Stimulated activated CD8-positive, alpha-beta memory T cell treated with anti-CD3 and anti-CD28 coated beads, Interleukin-2, amount 100 ng/mL, for 1 hour (primary cell): ENCODE measurements around the gene RHOBTB3.
"Not testable (repeated sequence)": the region's sequence is repeated elsewhere in the genome, so short reads cannot be mapped to it uniquely, and the experiment has no call there.

ENCODE experiments used
- DNase-seq, 2 donors: peaks; one replicate each; pipeline ENCODE4 v3.0.0-alpha.2; 2020; ENCODE audit warnings: low read depth in 2 of 2

The RHOBTB3 gene

DNA sequence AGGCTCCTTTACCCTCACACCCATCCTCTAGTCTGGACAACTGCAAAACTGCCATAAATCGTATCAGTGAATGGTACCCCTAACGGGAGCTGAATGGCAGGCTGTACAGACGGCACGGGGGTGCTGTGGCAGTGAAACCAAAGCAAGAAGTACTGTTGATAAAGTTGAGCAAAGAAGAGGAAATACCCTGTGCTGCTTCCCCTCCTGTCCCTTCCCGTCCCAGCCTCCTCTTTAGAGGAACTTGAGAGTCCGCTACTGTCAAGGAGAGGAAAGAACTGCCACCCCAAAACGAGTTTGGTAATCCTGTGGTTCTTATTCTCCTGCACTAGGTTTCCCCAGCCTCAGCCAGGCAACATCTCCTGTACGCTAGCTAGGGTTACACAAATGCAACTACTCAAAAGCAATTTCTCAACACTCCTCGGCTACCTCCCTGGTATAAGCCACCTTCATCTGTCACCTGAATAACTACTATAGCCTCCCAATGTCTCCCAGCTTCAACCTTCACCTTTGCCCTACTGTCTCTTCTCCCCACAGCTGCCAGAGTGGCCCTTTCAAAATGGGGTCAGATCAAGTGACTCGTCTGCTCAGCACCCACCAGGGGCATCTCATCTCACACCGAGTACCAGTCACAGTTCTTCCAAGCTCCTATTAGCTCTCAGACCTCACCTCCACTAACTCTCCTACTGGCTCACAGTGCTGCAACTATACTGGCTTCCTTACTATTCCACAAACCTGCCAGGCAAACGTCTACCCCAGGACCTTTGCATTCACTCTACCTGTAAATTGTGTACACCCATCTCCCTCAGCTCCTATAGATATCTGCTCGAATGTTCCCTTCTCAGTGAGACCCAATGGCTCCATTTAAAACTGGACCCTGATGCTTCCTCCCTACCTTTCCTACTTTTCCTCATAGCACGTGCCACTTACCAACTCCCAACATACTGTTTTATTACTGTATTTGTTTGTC, 87.3 kb downstream of the RHOBTB3 start:
- no peak for DNase-seq

GRCh38 chr5:95821110-95822021, 90.2 kb downstream of the RHOBTB3 start:
- no peak for DNase-seq

- DNase-seq = no peak
These were observed 91.0 kb downstream of the RHOBTB3 start for GRCh38 chr5:95822043-95822541.

- DNase-seq = no peak
These were observed 91.5 kb downstream of the RHOBTB3 start, which contains the start of gene GLRX for GRCh38 chr5:95822542-95823181. Gene GLRX, minus strand, starts transcription at chr5:95822726. Its CDS starts 64 bp downstream, at chr5:95822662.

DNA sequence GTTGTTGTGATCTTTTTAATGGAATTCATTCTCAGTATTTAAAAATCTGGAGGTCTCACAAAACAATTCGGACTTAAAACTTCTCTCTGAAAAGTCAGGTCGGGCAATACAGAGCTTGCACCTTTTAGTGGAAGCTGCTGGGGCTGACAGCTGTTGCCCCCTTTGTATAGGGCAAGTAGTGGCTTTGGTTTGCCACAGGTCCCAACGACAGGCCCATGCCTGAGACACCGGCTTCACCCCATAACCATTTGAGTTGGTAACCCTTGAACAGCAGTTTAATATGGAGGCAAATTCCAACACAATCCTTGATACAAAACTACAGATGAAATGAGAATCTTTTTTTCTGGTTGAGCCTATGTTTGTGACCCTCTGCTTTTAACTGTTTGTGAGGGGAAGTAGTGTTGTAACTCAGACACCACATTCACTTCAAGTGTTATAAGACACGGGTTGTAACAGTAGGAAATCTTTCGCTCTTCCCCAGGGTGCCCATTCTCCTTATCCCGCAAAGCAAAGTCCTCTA, 92.1 kb downstream of the RHOBTB3 start:
- no peak for DNase-seq

DNA sequence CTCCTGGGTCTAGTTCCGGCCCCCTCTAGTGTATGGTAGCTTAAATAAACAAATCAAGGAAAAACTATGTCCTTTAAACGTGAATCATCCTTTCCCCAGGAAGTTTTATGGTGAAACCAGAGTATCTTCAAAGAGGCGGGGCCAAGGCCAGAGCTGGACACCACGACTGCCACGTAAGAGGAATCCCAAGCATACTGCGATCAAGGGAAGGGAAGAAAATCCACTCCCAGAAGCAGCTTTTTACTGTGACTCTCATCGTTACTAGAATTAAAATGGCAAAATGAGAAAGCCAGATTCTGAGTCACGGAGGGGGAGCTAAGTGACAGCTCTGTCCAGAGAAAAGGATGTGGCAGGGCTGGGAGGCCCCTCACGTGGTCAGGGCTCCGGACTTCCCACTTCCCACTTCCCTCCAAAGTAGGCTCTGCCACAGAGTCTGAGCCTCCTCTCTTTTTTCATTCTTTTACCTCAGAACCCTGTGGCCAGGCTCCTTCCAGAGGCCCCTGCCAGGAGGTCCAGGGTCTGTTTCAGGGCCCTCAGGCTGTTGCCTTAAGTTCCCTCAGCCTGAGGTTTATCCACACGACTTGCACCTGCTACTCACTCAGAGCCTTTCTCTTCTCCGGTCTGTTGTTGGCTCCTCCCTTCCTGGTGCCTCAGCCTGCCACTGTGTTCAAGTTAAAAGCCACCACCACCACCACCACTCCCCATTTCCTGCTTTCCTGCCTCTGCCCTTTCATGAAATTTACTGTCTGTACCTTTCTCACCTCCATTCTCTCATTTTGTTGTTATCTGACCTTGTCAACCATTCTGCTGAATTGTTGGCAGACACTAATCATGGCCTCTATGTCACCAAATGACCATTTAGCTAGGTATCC, 92.8 kb downstream of the RHOBTB3 start:
- DNase-seq = no peak

GRCh38 chr5:95824747-95825146, 93.6 kb downstream of the RHOBTB3 start:
- no peak for DNase-seq

DNA sequence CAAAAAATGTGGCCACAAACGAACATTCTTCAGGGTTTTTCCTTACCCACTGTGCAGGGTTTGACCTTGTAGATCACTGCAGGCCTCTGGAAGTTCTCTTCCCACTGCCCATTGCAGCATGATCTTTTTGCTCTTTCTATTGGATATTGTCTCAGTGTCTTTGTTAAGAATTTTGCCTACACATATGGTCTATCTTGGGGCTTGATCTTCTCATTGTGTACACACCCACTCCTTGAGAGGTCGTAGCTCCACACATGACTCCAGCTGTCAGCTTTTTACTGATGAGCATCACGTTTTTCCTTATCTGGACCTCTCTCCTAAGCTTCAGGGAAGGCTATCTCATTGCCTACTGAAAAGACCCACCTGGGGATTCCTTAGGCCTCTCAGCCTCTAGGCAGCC, 94.4 kb downstream of the RHOBTB3 start:
- no peak for DNase-seq

DNA sequence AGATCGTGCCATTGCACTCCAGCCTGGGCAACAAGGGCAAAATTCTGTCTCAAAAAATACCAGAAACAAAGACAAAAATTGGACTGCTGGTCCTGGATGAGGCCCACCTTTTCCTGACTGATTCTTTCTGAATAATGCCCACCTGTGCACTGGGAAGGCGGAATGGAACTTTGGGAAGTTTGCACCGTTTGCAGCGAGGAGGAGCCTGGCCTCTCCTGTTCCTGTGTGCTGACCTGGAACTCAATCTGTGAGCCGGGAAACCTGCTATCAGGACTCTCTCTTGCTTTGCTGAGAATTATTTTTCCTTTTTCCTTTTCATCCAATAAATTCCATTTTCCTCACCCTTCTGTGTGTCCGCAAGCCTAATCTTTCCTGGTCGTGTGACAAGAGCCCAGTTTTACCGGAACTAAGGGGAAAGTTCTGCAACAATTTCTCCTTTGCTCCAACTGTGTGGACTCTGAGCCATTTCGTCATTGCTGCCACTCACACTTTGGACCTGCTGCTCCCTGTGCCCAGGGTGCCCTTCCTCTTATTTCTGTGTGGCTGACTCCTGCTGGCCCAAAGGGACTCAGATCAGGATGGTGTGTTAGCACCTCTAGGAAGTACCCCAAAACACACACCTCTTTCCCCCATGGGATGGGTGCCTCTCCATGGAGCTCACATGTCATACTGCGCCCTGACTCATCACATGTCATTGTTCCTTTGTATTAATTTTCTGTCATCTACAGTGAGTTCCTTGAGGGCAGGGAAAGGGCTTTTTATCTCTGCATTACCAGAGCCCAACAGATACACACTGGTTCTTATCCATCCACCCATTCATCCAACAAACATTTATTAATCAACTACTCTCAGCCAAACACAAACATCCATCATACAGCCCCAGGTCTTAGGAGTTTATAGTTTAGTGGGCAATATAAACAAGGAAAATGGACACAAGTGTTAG, 96.1 kb downstream of the RHOBTB3 start:
- no peak for DNase-seq

- no peak for DNase-seq
These were observed 96.7 kb downstream of the RHOBTB3 start for GRCh38 chr5:95827892-95828246.

DNA sequence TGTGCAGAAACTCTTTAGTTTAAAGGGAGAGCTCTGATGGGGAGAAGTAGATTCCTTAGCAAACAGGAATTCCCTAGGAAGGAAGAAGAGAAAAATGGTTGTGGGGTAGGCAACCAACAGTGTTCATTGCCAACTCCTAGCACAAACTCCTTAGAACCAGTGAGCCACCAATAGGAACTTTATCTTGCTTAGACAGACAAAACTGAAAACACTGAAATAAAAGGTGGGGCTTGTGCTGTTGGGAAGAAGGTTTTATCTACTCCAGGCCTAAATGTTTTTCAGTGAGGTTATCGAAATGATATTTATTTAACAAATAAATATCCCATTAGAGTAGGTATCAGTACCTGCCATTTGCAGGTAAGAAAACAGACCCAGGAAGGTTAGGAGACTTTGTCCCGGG, 99.1 kb downstream of the RHOBTB3 start:
- no peak for DNase-seq

DNA sequence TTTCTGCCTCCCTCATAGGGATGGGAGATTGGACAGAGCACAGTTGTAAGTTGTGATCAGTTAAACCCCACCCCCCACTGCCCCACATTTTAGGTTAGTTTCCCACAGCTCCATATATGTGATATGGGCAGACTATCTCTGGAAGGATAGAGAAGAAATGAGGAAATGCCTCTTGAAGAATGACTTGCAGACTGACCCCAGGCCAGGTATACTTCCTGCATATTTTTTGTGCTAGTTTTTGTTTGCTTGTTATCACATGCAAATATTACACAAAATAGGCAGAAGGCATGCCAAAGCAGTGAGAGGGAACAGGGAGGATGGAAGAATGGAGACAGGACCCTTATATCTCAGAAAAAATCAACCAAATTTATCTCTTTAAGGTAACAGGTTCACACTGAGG, 101.5 kb downstream of the RHOBTB3 start:
- no peak for DNase-seq

- DNase-seq = no peak
These were observed 104.7 kb downstream of the RHOBTB3 start for GRCh38 chr5:95835682-95836385.

GRCh38 chr5:95836544-95836943, 105.4 kb downstream of the RHOBTB3 start:
- no peak for DNase-seq

- DNase-seq = not testable (repeated sequence)
These were observed 105.8 kb downstream of the RHOBTB3 start for GRCh38 chr5:95836971-95837370.

DNA sequence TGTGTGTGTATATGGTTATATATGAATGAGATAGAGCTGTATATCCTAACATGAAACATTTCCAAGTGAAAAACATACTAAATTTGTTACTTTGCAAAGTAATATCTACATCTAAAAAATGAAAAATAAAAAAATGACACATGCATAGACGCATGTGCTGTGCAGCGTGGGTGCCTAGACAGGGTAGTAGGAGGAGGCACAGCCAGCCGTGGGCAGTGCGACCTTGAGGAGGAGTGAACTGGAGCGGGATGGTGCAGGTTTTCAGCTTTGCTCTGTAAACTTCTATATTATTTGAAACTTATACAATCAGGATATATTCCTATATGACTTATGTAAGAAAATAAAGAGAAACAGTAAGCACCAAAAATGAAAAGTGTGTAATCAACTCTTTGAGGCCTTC, 106.4 kb downstream of the RHOBTB3 start:
- no peak for DNase-seq

DNA sequence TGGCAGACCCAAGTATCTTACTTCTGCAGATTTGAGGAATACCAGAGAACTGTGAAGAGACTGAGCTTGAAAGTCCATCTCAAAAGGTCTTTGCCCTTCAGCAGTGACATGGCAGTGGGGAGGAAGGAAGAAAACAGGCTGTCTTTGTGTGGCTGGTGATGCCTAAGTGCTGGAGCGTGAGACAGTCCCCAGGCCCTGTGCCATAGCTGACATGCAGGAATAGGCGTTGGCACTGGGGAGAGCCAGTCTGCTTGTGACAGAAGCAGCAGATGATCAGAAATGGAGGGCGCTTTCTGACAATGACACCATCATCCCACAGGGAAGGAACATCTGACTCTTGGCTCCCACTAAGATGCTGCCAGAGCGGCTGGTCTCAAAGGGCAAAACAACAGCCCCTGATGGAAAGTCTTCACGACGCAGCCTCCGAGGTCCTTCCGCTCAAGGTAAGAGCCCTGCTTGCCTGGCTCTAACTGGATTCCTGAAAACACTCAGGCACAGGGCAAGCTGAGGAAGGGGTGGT, 106.9 kb downstream of the RHOBTB3 start:
- no peak for DNase-seq

- no peak for DNase-seq
These were observed 107.4 kb downstream of the RHOBTB3 start for GRCh38 chr5:95838556-95838955.

- no peak for DNase-seq
These were observed 108.5 kb downstream of the RHOBTB3 start for GRCh38 chr5:95839658-95840057.
